Vagina (tissue), 2 donors: Measurements from ENCODE around the gene CORO6. TPM values are rescaled to one million over a fixed set of nuclear protein-coding genes. Genes with fewer than 3 reads are reported as not detected.

ENCODE experiments used
- DNase-seq, 2 donors: peaks; one replicate each; pipeline ENCODE4 v3.0.0-alpha.2; 2017; ENCODE audit errors: extremely low spot score in 2 of 2
- H3K27ac ChIP-seq: fragments of 200-600 bp; sonication (generic); one replicate; pipeline ENCODE4 v1.5.1; 2019
- H3K27me3 ChIP-seq: fragments of 200-600 bp; sonication (generic); one replicate; pipeline ENCODE4 v1.5.1; 2019
- H3K36me3 ChIP-seq, 2 donors: fragments of 200-600 bp; sonication (generic); one replicate each; pipeline ENCODE4 v1.5.1; 2017 to 2019
- H3K4me1 ChIP-seq: fragments of 200-600 bp; sonication (generic); one replicate; pipeline ENCODE4 v1.5.1; 2019
- H3K4me3 ChIP-seq, 2 donors: fragments of 200-600 bp; sonication (generic); 1 replicate in 1 of 2; 2 replicates in 1 of 2; pipeline ENCODE4 v1.5.1; 2016 to 2019
- H3K9me3 ChIP-seq: fragments of 200-600 bp; sonication (generic); one replicate; pipeline ENCODE4 v1.5.1; 2019
- CTCF ChIP-seq, 3 experiments: fragments of 450-650 bp in 2 of 3; fragments of 200-600 bp in 1 of 3; sonication (generic) in 1 of 3; IDR thresholded peaks; one replicate each; pipeline ENCODE4 v1.5.1; 2017 to 2019; ENCODE audit warnings: antibody characterized with exemption in 3 of 3, mild to moderate bottlenecking in 2 of 3, moderate library complexity in 2 of 3
- POLR2A ChIP-seq, 2 donors: fragments of 450-650 bp; IDR thresholded peaks; one replicate each; pipeline ENCODE4 v1.6.1; 2017; ENCODE audit warnings: antibody characterized with exemption in 2 of 2, mild to moderate bottlenecking in 2 of 2, moderate library complexity in 2 of 2
- POLR2AphosphoS5 ChIP-seq, 2 donors: sonication (generic); formaldehyde crosslinking; IDR thresholded peaks; one replicate each; pipeline ENCODE4 v1.9.0; 2017; ENCODE audit warnings: antibody characterized with exemption in 2 of 2, mild to moderate bottlenecking in 2 of 2, low read depth in 1 of 2; ENCODE audit not compliant: insufficient read depth in 1 of 2
- intact Hi-C: fragments of 100-400 bp; cut with DNase I; formaldehyde crosslinking; loops from one replicate; pipeline ENCODE4 v1.15.1; 2023
- total RNA-seq: library from RNA; depleted of rRNA; stranded (reverse); fragments of >200 nt; gene quantifications from one replicate; pipeline ENCODE4 v1.2.3, GENCODE V29; 2016

The CORO6 gene
- total RNA-seq, 1 donor from 2014 or later, result 23.6 TPM

- Histone ChIP-seq H3K36me3 (no peaks in the 10 kb centered on the region), H3K4me3 (peak overlapping the region; percentile 66 to 94), H3K27me3 (no peaks in the 10 kb centered on the region), H3K27ac (peak overlapping the region; percentile 93), H3K4me1 (peaks cover 79% of the 10 kb centered on the region), H3K9me3 (no peaks in the 10 kb centered on the region)
- DNase-seq, result no peak
- intact Hi-C loops, result no loop called here
- TF ChIP-seq CTCF (IDR thresholded peaks at IDR 0.05) (peak; percentile 85 to 94 (median 86)), POLR2AphosphoS5 (IDR thresholded peaks at IDR 0.05; ENCODE audit: insufficient read depth in 1 of 2, low read depth in 1 of 2) (peak in 1 of 2 donors; percentile 69), POLR2A (IDR thresholded peaks at IDR 0.05) (no peak)
Measured at GRCh38 chr17:29591737-29592608, 30.7 kb downstream of the CORO6 start.

- Histone ChIP-seq H3K36me3 (no peaks in the 10 kb centered on the region), H3K27me3 (no peaks in the 10 kb centered on the region), H3K27ac (peak overlapping the region; percentile 93), H3K4me3 (peak overlapping the region; percentile 32 to 94), H3K9me3 (no peaks in the 10 kb centered on the region), H3K4me1 (peaks cover 77% of the 10 kb centered on the region)
- intact Hi-C loops, result no loop called here
- TF ChIP-seq POLR2AphosphoS5 (IDR thresholded peaks at IDR 0.05; ENCODE audit: insufficient read depth in 1 of 2, low read depth in 1 of 2) (no peak), CTCF (IDR thresholded peaks at IDR 0.05) (no peak), POLR2A (IDR thresholded peaks at IDR 0.05) (peak in 1 of 2 donors; percentile 16)
- DNase-seq, result no peak
Measured at GRCh38 chr17:29591146-29591736, 31.5 kb downstream of the CORO6 start.

GRCh38 chr17:29590411-29591145 is 32.1 kb downstream of the CORO6 start:
- no peak for DNase-seq
- H3K4me1 ChIP-seq, result peaks cover 72% of the 10 kb centered on the region

More at GRCh38 chr17:29590411-29591145, 32.1 kb downstream of the CORO6 start:
- no peaks in the 10 kb centered on the region for H3K9me3 ChIP-seq
- peak overlapping the region; percentile 54 to 94 for H3K4me3 ChIP-seq
- no peak for TF ChIP-seq POLR2A (IDR thresholded peaks at IDR 0.05)
- TF ChIP-seq CTCF (IDR thresholded peaks at IDR 0.05), result no peak
- no peak for TF ChIP-seq POLR2AphosphoS5 (IDR thresholded peaks at IDR 0.05; ENCODE audit: insufficient read depth in 1 of 2, low read depth in 1 of 2)
- no peaks in the 10 kb centered on the region for H3K36me3 ChIP-seq
- H3K27me3 ChIP-seq, result no peaks in the 10 kb centered on the region
- intact Hi-C loops, result no loop called here
- H3K27ac ChIP-seq, result peak overlapping the region; percentile 93
